ENCODE data around the gene LCMT1. TPM values are rescaled to one million over a fixed set of nuclear protein-coding genes. Genes with fewer than 3 reads are reported as not detected.
"Not testable (repeated sequence)": the region's sequence is repeated elsewhere in the genome, so short reads cannot be mapped to it uniquely, and the experiment has no call there.

Gene LCMT1
- total RNA-seq, 2 donors from 2014 or later, result 66.9 to 68.6 TPM

- H3K27me3 Mint-ChIP-seq (ENCODE audit: insufficient read depth), result no peaks in the 10 kb centered on the region
- Histone ChIP-seq H3K9ac (ENCODE audit: extremely low read depth, low read length, poor library complexity, severe bottlenecking) (no peak overlapping the region), H3K9me3 (ENCODE audit: control insufficient read depth, low read length) (no peaks in the 10 kb centered on the region), H3K4me1 (ENCODE audit: control insufficient read depth, insufficient read depth, low read length) (no peaks in the 10 kb centered on the region), H3K36me3 (ENCODE audit: control insufficient read depth, insufficient read depth, low read length) (peaks cover 2% of the 10 kb centered on the region), H3K27ac (ENCODE audit: low read depth, low read length) (no peak overlapping the region), H3K27me3 (ENCODE audit: control insufficient read depth, insufficient read depth, low read length, poor library complexity, severe bottlenecking) (no peaks in the 10 kb centered on the region), H3K4me3 (ENCODE audit: low read length) (no peak overlapping the region)
- TF ChIP-seq CTCF (conservative IDR thresholded peaks at IDR 0.05), result no peak
- H3K9me3 Mint-ChIP-seq, result no peaks in the 10 kb centered on the region
- DNase-seq, result no peak
- WGBS, 2 experiments (ENCODE audit: insufficient coverage in 1 of 2, insufficient read length in 1 of 2), result 83 to 86% methylated on average over 1 to 5 of the region's 6 CpGs
- peak overlapping the region; percentile 26 for H3K27ac Mint-ChIP-seq
- no peak overlapping the region for H3K4me3 Mint-ChIP-seq
- H3K36me3 Mint-ChIP-seq (ENCODE audit: low read depth), result peaks cover 13% of the 10 kb centered on the region
- peaks cover 11% of the 10 kb centered on the region for H3K4me1 Mint-ChIP-seq
These were observed 10.5 kb downstream of the LCMT1 start for GRCh38 chr16:25121824-25122600.

GRCh38 chr16:25124503-25124902, 13.0 kb downstream of the LCMT1 start:
- 82 to 83% methylated on average over 2 to 3 of the region's 3 CpGs for WGBS, 2 experiments (ENCODE audit: insufficient coverage in 1 of 2, insufficient read length in 1 of 2)
- H3K27ac Mint-ChIP-seq, result no peak overlapping the region
- no peaks in the 10 kb centered on the region for H3K27me3 Mint-ChIP-seq (ENCODE audit: insufficient read depth)
- Histone ChIP-seq H3K27ac (ENCODE audit: low read depth, low read length) (no peak overlapping the region), H3K9ac (ENCODE audit: extremely low read depth, low read length, poor library complexity, severe bottlenecking) (no peak overlapping the region), H3K4me1 (ENCODE audit: control insufficient read depth, insufficient read depth, low read length) (no peaks in the 10 kb centered on the region), H3K9me3 (ENCODE audit: control insufficient read depth, low read length) (no peaks in the 10 kb centered on the region), H3K36me3 (ENCODE audit: control insufficient read depth, insufficient read depth, low read length) (peaks cover 18% of the 10 kb centered on the region), H3K27me3 (ENCODE audit: control insufficient read depth, insufficient read depth, low read length, poor library complexity, severe bottlenecking) (no peaks in the 10 kb centered on the region), H3K4me3 (ENCODE audit: low read length) (no peak overlapping the region)
- no peak overlapping the region for H3K4me3 Mint-ChIP-seq
- DNase-seq, result no peak
- H3K9me3 Mint-ChIP-seq, result no peaks in the 10 kb centered on the region
- peaks cover 28% of the 10 kb centered on the region for H3K36me3 Mint-ChIP-seq (ENCODE audit: low read depth)
- peaks cover 12% of the 10 kb centered on the region for H3K4me1 Mint-ChIP-seq
- no peak for TF ChIP-seq CTCF (conservative IDR thresholded peaks at IDR 0.05)

GRCh38 chr16:25126086-25126666, 14.6 kb downstream of the LCMT1 start:
- not testable (repeated sequence) for H3K4me3 Mint-ChIP-seq
- 90 to 92% methylated on average over 8 to 13 of the region's 13 CpGs for WGBS, 2 experiments (ENCODE audit: insufficient coverage in 1 of 2, insufficient read length in 1 of 2)

More at GRCh38 chr16:25126086-25126666, 14.6 kb downstream of the LCMT1 start:
- H3K36me3 ChIP-seq (ENCODE audit: control insufficient read depth, insufficient read depth, low read length), result peaks cover 27% of the 10 kb centered on the region
- peaks cover 35% of the 10 kb centered on the region for H3K36me3 Mint-ChIP-seq (ENCODE audit: low read depth)
- H3K4me1 Mint-ChIP-seq, result peaks cover 15% of the 10 kb centered on the region
- not testable (repeated sequence) for H3K9me3 ChIP-seq (ENCODE audit: control insufficient read depth, low read length); H3K27ac ChIP-seq (ENCODE audit: low read depth, low read length); H3K4me1 ChIP-seq (ENCODE audit: control insufficient read depth, insufficient read depth, low read length); H3K27ac Mint-ChIP-seq; H3K27me3 Mint-ChIP-seq (ENCODE audit: insufficient read depth); H3K27me3 ChIP-seq (ENCODE audit: control insufficient read depth, insufficient read depth, low read length, poor library complexity, severe bottlenecking); H3K4me3 ChIP-seq (ENCODE audit: low read length); H3K9me3 Mint-ChIP-seq; H3K9ac ChIP-seq (ENCODE audit: extremely low read depth, low read length, poor library complexity, severe bottlenecking)
- DNase-seq, result peak; percentile 54
